A204.1 (cell line): ENCODE results near the gene DDB1.
"Not testable (repeated sequence)": the region's sequence is repeated elsewhere in the genome, so short reads cannot be mapped to it uniquely, and the experiment has no call there.

ENCODE experiments used
- FAIRE-seq: peaks from 2 replicates; lab custom pipeline; 2012; peaks lifted over from hg19 to GRCh38; lab: Jason Lieb, UNC

DDB1 gene

DNA sequence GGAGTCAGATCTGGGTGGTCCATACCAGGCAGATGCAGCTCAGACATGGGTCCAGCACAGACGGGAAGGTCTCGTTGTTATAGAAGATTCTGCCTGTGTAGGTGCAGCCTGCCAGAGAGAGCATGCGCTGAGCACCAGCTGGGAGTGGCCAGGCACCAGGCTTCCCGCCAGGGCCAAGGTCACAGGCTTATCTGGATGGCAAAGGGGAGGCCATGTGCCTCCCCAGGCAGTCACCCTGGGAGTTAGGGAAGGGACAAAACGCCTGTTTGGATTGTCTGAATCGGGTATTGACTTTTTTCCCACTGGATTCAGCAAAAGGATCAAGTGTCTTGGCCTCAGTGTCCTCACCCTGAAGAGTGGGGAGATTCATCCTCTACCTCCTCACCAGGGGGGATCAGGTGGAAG lies 65.5 kb downstream of the DDB1 start:
- no peak for FAIRE-seq

DNA sequence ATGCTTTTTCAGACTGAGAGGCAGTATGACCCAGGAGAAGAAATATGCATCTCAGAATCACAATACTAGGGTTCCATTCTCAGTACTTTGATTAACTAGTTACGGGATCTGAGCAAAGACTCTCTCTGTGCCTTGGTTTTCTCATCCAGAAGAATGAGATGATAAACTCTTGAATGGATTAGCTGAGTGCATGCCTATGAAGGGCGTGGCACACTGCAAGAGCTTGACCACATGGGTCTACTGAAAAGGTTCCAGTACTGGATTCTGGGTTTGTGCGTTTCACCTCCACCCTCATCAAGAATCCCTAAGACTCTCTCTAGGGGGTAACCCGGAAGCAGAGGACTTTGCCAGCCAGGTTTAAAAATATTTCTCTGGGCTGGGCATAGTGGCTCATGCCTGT lies 66.3 kb downstream of the DDB1 start:
- FAIRE-seq: no peak

DNA sequence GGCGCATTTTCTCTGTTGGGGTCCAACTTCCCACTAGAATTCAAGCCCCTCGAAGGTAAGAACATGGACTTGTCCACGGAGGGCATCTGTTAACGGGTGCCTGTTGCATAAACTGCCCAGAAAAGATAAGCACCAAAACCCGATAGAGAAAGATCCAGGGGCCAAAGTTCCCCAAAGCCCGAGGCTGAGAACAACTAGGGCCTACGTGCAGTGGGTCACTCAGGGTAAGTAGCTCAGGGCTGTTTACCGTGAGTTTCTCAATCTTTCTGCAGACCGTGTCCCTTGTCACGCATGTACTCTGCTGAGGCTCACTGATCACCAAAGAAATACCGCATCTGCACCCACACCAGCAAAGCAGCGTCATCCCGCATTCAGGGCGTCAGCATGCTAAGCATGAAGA lies 67.5 kb downstream of the DDB1 start:
- no peak for FAIRE-seq

GRCh38 chr11:61264795-61265194 lies 68.1 kb downstream of the DDB1 start:
- no peak for FAIRE-seq

DNA sequence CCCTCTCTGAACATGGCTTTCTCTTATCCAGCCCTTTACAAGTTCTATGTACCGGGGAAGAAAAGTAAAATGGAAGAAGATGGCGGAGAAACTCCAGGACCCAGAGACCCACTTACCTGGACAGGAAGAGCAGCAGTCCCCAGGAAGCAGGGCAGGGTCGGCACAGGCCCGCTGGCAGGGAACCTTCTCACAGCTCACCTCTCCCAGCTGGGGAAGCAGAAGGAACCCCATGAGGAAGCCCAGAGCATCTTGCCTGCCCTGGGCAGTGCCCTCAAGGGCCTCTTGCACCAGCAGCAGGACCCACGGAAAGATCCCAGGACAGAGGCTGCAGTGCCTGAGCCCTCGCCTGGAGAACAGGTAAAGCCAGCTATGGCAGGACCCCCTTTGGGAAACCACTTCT lies 68.5 kb downstream of the DDB1 start:
- FAIRE-seq: no peak

- no peak for FAIRE-seq
Measured at GRCh38 chr11:61259363-61259762, 73.5 kb downstream of the DDB1 start.

GRCh38 chr11:61258546-61258945 lies 74.4 kb downstream of the DDB1 start:
- no peak for FAIRE-seq

GRCh38 chr11:61256710-61257482 lies 76.0 kb downstream of the DDB1 start:
- no peak for FAIRE-seq

- FAIRE-seq: no peak
Measured at GRCh38 chr11:61254403-61255025, 78.4 kb downstream of the DDB1 start.

GRCh38 chr11:61252332-61252731 lies 80.6 kb downstream of the DDB1 start:
- FAIRE-seq: not testable (repeated sequence)

DNA sequence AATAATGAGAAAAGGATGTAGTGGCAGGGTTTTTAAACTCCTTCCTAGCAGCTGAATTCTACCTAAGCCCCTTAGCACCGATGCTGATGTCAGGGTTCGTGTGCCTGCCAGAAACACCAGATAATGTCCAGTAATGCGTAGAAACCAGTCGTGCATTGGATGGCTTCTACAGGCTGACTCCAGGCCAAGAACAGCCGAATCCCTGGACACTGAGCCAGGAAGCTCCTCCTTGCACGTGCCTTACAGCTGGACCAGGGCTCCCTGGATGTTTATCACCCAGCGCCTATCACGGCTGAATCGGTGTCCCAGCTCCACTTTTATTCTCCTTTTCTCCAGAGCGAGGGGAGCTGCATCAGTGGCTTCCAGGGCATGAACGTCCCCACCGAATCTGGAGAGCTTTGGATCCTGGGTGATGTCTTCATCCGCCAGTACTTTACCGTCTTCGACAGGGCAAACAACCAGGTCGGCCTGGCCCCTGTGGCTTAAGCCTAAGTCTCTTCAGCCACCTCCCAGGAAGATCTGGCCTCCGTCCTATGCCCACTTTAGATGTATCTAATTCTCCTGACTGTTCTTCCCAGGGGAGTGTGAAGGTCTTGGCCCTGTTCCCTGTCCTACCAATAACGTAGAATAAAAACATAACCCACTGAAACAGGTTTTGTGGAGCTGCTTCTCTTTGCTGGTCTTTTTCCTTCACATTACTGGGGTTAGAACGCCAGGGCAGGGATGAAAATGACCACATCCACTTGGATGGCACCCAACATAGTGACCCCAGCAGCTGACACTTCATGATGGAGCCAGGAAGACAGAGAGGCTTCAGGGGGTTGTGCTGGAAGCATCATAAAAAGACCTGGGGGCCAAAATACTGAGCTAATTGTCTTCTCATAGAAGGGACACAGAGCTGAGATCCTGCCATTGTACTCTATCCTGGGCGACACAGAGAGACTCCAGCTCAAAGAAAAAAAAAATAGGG lies 81.8 kb downstream of the DDB1 start:
- not testable (repeated sequence) for FAIRE-seq
